Measurements from ENCODE around the gene CALHM2.

- TF ChIP-seq, protein P1, sequence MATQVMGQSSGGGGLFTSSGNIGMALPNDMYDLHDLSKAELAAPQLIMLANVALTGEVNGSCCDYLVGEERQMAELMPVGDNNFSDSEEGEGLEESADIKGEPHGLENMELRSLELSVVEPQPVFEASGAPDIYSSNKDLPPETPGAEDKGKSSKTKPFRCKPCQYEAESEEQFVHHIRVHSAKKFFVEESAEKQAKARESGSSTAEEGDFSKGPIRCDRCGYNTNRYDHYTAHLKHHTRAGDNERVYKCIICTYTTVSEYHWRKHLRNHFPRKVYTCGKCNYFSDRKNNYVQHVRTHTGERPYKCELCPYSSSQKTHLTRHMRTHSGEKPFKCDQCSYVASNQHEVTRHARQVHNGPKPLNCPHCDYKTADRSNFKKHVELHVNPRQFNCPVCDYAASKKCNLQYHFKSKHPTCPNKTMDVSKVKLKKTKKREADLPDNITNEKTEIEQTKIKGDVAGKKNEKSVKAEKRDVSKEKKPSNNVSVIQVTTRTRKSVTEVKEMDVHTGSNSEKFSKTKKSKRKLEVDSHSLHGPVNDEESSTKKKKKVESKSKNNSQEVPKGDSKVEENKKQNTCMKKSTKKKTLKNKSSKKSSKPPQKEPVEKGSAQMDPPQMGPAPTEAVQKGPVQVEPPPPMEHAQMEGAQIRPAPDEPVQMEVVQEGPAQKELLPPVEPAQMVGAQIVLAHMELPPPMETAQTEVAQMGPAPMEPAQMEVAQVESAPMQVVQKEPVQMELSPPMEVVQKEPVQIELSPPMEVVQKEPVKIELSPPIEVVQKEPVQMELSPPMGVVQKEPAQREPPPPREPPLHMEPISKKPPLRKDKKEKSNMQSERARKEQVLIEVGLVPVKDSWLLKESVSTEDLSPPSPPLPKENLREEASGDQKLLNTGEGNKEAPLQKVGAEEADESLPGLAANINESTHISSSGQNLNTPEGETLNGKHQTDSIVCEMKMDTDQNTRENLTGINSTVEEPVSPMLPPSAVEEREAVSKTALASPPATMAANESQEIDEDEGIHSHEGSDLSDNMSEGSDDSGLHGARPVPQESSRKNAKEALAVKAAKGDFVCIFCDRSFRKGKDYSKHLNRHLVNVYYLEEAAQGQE (IDR thresholded peaks at IDR 0.05; ENCODE audit: insufficient read depth in 1 of 2, low read depth in 2 of 2, low read length in 2 of 2), result no peak
- TF ChIP-seq POLR2AphosphoS5 (IDR thresholded peaks at IDR 0.05; ENCODE audit: low read depth, low read length), result no peak
- TF ChIP-seq SIN3A (IDR thresholded peaks at IDR 0.05; ENCODE audit: borderline replicate concordance, insufficient read depth, low read length), result no peak
- TF ChIP-seq TAF1 (IDR thresholded peaks at IDR 0.05; ENCODE audit: borderline replicate concordance, insufficient read depth, low read length), result no peak
- TF ChIP-seq FOXP2 (optimal IDR thresholded peaks at IDR 0.05; ENCODE audit: borderline replicate concordance, extremely low read depth, extremely low read length, insufficient read depth), result no peak
These were observed 26.5 kb upstream of the CALHM2 start for GRCh38 chr10:103478671-103479070.
